ENCODE data around the gene DDRGK1. TPM values are rescaled to one million over a fixed set of nuclear protein-coding genes. Genes with fewer than 3 reads are reported as not detected.

The DDRGK1 gene
- total RNA-seq, 2 donors from 2014 or later = 67.7 to 71.2 TPM

- H3K4me1 Mint-ChIP-seq = no peaks in the 10 kb centered on the region
- ATAC-seq (replicated peaks) = no peak
- peaks cover 22% of the 10 kb centered on the region for H3K27me3 Mint-ChIP-seq
- H3K36me3 Mint-ChIP-seq (ENCODE audit: low read depth) = no peaks in the 10 kb centered on the region
- H3K9me3 Mint-ChIP-seq = no peaks in the 10 kb centered on the region
- H3K4me3 Mint-ChIP-seq = peak overlapping the region; percentile 70
- peak overlapping the region; percentile 33 for H3K27ac Mint-ChIP-seq
Observed at GRCh38 chr20:3172126-3172932, 32.2 kb downstream of the DDRGK1 start.

GRCh38 chr20:3171391-3172125, 32.9 kb downstream of the DDRGK1 start:
- H3K4me3 Mint-ChIP-seq = peak overlapping the region; percentile 70
- no peaks in the 10 kb centered on the region for H3K9me3 Mint-ChIP-seq
- no peak for ATAC-seq (replicated peaks)
- no peaks in the 10 kb centered on the region for H3K4me1 Mint-ChIP-seq
- H3K36me3 Mint-ChIP-seq (ENCODE audit: low read depth) = no peaks in the 10 kb centered on the region
- peaks cover 22% of the 10 kb centered on the region for H3K27me3 Mint-ChIP-seq
- H3K27ac Mint-ChIP-seq = no peak overlapping the region

GRCh38 chr20:3168829-3169590, 35.5 kb downstream of the DDRGK1 start:
- Mint-ChIP-seq H3K27ac (no peak overlapping the region), H3K4me3 (no peak overlapping the region), H3K27me3 (peaks cover 11% of the 10 kb centered on the region)

GRCh38 chr20:3168079-3168828, 36.2 kb downstream of the DDRGK1 start:
- Mint-ChIP-seq H3K4me3 (no peak overlapping the region), H3K27ac (no peak overlapping the region), H3K9me3 (no peaks in the 10 kb centered on the region), H3K4me1 (no peaks in the 10 kb centered on the region), H3K27me3 (peaks cover 11% of the 10 kb centered on the region), H3K36me3 (ENCODE audit: low read depth) (no peaks in the 10 kb centered on the region)
- no peak for ATAC-seq (replicated peaks)

More at GRCh38 chr20:3168829-3169590, 35.5 kb downstream of the DDRGK1 start:
- ATAC-seq (replicated peaks) = no peak
- Mint-ChIP-seq H3K9me3 (no peaks in the 10 kb centered on the region), H3K36me3 (ENCODE audit: low read depth) (no peaks in the 10 kb centered on the region), H3K4me1 (no peaks in the 10 kb centered on the region)

GRCh38 chr20:3167738-3168078, 36.8 kb downstream of the DDRGK1 start:
- Mint-ChIP-seq H3K4me3 (no peak overlapping the region), H3K27me3 (peaks cover 11% of the 10 kb centered on the region), H3K4me1 (no peaks in the 10 kb centered on the region), H3K36me3 (ENCODE audit: low read depth) (no peaks in the 10 kb centered on the region), H3K27ac (no peak overlapping the region), H3K9me3 (no peaks in the 10 kb centered on the region)
- ATAC-seq (replicated peaks) = no peak

GRCh38 chr20:3166913-3167342, 37.6 kb downstream of the DDRGK1 start:
- H3K36me3 Mint-ChIP-seq (ENCODE audit: low read depth) = no peaks in the 10 kb centered on the region
- no peak overlapping the region for H3K27ac Mint-ChIP-seq
- no peaks in the 10 kb centered on the region for H3K4me1 Mint-ChIP-seq
- no peak for ATAC-seq (replicated peaks)
- no peaks in the 10 kb centered on the region for H3K9me3 Mint-ChIP-seq
- H3K27me3 Mint-ChIP-seq = peaks cover 11% of the 10 kb centered on the region
- no peak overlapping the region for H3K4me3 Mint-ChIP-seq

- Mint-ChIP-seq H3K27me3 (peaks cover 11% of the 10 kb centered on the region), H3K4me1 (no peaks in the 10 kb centered on the region)
Observed at GRCh38 chr20:3166338-3166912, 38.1 kb downstream of the DDRGK1 start.

GRCh38 chr20:3165473-3166337, 38.8 kb downstream of the DDRGK1 start:
- peaks cover 11% of the 10 kb centered on the region for H3K27me3 Mint-ChIP-seq
- no peaks in the 10 kb centered on the region for H3K4me1 Mint-ChIP-seq
- H3K4me3 Mint-ChIP-seq = no peak overlapping the region
- H3K36me3 Mint-ChIP-seq (ENCODE audit: low read depth) = no peaks in the 10 kb centered on the region
- no peak overlapping the region for H3K27ac Mint-ChIP-seq
- H3K9me3 Mint-ChIP-seq = no peaks in the 10 kb centered on the region
- ATAC-seq (replicated peaks) = no peak

More at GRCh38 chr20:3166338-3166912, 38.1 kb downstream of the DDRGK1 start:
- ATAC-seq (replicated peaks) = no peak
- Mint-ChIP-seq H3K9me3 (no peaks in the 10 kb centered on the region), H3K4me3 (no peak overlapping the region), H3K27ac (no peak overlapping the region), H3K36me3 (ENCODE audit: low read depth) (no peaks in the 10 kb centered on the region)

- H3K9me3 Mint-ChIP-seq = no peaks in the 10 kb centered on the region
- H3K36me3 Mint-ChIP-seq (ENCODE audit: low read depth) = no peaks in the 10 kb centered on the region
- H3K4me1 Mint-ChIP-seq = no peaks in the 10 kb centered on the region
- H3K27me3 Mint-ChIP-seq = peaks cover 11% of the 10 kb centered on the region
- no peak overlapping the region for H3K27ac Mint-ChIP-seq
- no peak overlapping the region for H3K4me3 Mint-ChIP-seq
- no peak for ATAC-seq (replicated peaks)
Observed at GRCh38 chr20:3164763-3165410, 39.6 kb downstream of the DDRGK1 start.

GRCh38 chr20:3164043-3164762, 40.3 kb downstream of the DDRGK1 start:
- ATAC-seq (replicated peaks) = no peak
- Mint-ChIP-seq H3K36me3 (ENCODE audit: low read depth) (peaks cover 3% of the 10 kb centered on the region), H3K27me3 (peaks cover 9% of the 10 kb centered on the region)

GRCh38 chr20:3163099-3164042, 41.1 kb downstream of the DDRGK1 start:
- Mint-ChIP-seq H3K27me3 (peaks cover 1% of the 10 kb centered on the region), H3K36me3 (ENCODE audit: low read depth) (peaks cover 9% of the 10 kb centered on the region), H3K9me3 (no peaks in the 10 kb centered on the region), H3K4me3 (no peak overlapping the region), H3K4me1 (peaks cover 5% of the 10 kb centered on the region), H3K27ac (no peak overlapping the region)
- ATAC-seq (replicated peaks) = no peak

More at GRCh38 chr20:3164043-3164762, 40.3 kb downstream of the DDRGK1 start:
- Mint-ChIP-seq H3K9me3 (no peaks in the 10 kb centered on the region), H3K27ac (no peak overlapping the region), H3K4me1 (no peaks in the 10 kb centered on the region), H3K4me3 (no peak overlapping the region)

All from activated T-helper 17 cell treated with anti-CD3 and anti-CD28 coated beads, Interleukin-2, amount 50 U/mL, for 72 hours (primary cell).